PFSK-1 (cell line): Measurements from ENCODE around the gene CCDC51.

ENCODE experiments used
- FOXP2 ChIP-seq: optimal IDR thresholded peaks from 2 replicates; pipeline ENCODE3; 2011; ENCODE audit warnings: borderline replicate concordance, control low read depth, inconsistent platforms; ENCODE audit not compliant: insufficient read depth; ENCODE audit errors: extremely low read length, extremely low read depth
- POLR2AphosphoS5 ChIP-seq: IDR thresholded peaks from 2 replicates; pipeline ENCODE4 v1.6.1; 2012; ENCODE audit warnings: low read depth, mild to moderate bottlenecking, control low read depth, low read length, moderate library complexity
- REST ChIP-seq, 2 experiments: IDR thresholded peaks; 2 replicates each; pipeline versions ENCODE4 v1.6.1 to v1.8.0; 2011 to 2012; ENCODE audit warnings: low read depth in 2 of 2, low read length in 2 of 2, control low read depth in 1 of 2, inconsistent platforms in 1 of 2, mild to moderate bottlenecking in 1 of 2, moderate library complexity in 1 of 2; ENCODE audit not compliant: insufficient read depth in 1 of 2
- SIN3A ChIP-seq: IDR thresholded peaks from 2 replicates; pipeline ENCODE4 v1.6.1; 2012; ENCODE audit warnings: mild to moderate bottlenecking, low read length, moderate library complexity, borderline replicate concordance; ENCODE audit not compliant: insufficient read depth
- TAF1 ChIP-seq: IDR thresholded peaks from 2 replicates; pipeline ENCODE4 v1.6.1; 2012; ENCODE audit warnings: low read length, control low read depth, borderline replicate concordance; ENCODE audit not compliant: insufficient read depth

Gene CCDC51

GRCh38 chr3:48419149-48419548 is 20.8 kb downstream of the CCDC51 start:
- no peak for TF ChIP-seq SIN3A
- no peak for TF ChIP-seq REST (IDR thresholded peaks at IDR 0.05; ENCODE audit: insufficient read depth in 1 of 2, low read depth in 2 of 2, low read length in 2 of 2)
- no peak for TF ChIP-seq POLR2AphosphoS5
- TF ChIP-seq TAF1 = no peak
- no peak for TF ChIP-seq FOXP2

DNA sequence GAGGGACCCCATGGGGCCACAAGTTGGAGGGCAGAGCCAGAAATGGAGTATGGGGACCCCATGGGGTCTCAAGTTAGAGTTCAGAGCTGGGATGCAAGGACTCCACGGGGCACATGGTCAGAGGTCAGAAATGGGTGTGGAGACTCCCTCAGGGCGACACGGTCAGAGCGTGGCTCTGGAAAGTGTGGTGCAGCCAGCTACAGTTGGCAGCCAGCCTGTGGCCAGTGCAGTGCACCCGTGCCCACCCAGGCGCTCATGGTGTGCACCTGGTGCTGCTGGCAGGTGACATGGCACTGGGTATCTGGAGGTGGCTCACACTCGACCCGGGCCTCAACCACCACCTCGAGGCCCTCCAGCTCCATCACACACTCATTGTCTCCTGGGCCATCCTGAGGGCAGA is 21.3 kb downstream of the CCDC51 start:
- TF ChIP-seq POLR2AphosphoS5 = no peak
- no peak for TF ChIP-seq TAF1
- TF ChIP-seq FOXP2 = no peak
- no peak for TF ChIP-seq REST (IDR thresholded peaks at IDR 0.05; ENCODE audit: insufficient read depth in 1 of 2, low read depth in 2 of 2, low read length in 2 of 2)
- no peak for TF ChIP-seq SIN3A

GRCh38 chr3:48418140-48418539 is 21.8 kb downstream of the CCDC51 start:
- TF ChIP-seq FOXP2 = no peak
- TF ChIP-seq TAF1 = no peak
- TF ChIP-seq SIN3A = no peak
- no peak for TF ChIP-seq POLR2AphosphoS5
- no peak for TF ChIP-seq REST (IDR thresholded peaks at IDR 0.05; ENCODE audit: insufficient read depth in 1 of 2, low read depth in 2 of 2, low read length in 2 of 2)

DNA sequence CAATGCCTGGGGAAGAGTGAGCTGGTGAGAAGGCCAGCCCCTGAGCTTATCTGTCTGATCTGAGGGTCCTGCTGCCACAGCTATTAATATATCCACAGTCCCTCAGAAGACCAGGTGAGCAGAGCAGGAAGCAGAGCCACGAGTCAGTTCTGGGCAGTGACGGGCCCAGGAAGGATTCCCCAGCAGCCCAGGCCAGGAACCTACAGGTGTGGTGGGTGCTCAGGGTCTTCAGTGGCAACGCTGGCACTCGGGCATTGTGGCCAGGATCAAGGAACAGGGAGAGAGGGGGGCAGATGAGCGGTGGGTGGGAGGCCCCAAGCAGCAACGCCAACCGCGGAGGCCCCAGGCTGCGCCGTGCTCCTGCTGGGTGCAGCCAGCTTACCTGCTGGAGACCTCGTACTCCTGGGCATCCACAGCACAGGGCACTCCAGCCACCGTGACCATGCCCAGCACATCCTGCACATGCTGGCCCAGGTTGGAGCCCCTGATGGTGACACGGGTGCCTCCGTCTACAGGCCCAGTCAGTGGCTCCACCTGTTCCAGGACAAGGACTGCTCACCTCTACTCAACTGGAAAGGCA is 22.3 kb downstream of the CCDC51 start:
- no peak for TF ChIP-seq SIN3A

DNA sequence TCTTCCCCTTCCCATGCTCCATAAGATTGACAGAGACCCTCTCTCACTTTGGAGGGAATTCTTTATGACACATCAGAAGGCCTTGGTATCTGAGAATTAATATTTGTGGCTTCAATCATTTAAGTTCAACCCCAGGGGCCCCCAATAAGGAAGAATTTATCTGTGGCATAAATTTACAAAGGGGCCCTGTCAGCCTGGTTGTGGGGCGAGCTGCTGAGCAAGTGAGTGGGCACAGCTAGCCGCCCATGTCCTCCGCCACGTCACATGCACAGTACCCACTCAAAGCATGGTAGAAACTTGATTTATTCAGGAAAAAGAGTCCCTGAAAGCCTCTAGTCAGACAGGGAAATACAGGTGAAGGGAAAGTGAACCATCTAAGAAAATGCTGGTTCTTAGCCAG is 23.4 kb downstream of the CCDC51 start:
- TF ChIP-seq FOXP2 = no peak
- TF ChIP-seq TAF1 = no peak
- TF ChIP-seq POLR2AphosphoS5 = no peak
- TF ChIP-seq REST (IDR thresholded peaks at IDR 0.05; ENCODE audit: insufficient read depth in 1 of 2, low read depth in 2 of 2, low read length in 2 of 2) = no peak
